Loucy (cell line): Measurements from ENCODE around the gene CIRBP.

ENCODE experiments used
- H2AFZ ChIP-seq: fragments of 200-600 bp; sonication (generic); 2 replicates; pipeline ENCODE4 v1.6.0; 2016; ENCODE audit warnings: antibody characterized with exemption, mild to moderate bottlenecking, low read length, moderate library complexity
- H3F3A ChIP-seq: fragments of 200-600 bp; 2 replicates; pipeline ENCODE4 v1.6.0; 2016; ENCODE audit warnings: antibody characterized with exemption, low read depth, mild to moderate bottlenecking
- H3K27me3 ChIP-seq: fragments of 200-600 bp; sonication (generic); 2 replicates; pipeline ENCODE4 v1.6.1; 2014; ENCODE audit warnings: low read length, mild to moderate bottlenecking; ENCODE audit not compliant: insufficient read depth, poor library complexity, severe bottlenecking
- H3K36me3 ChIP-seq: fragments of 200-600 bp; sonication (generic); 2 replicates; pipeline ENCODE4 v1.6.1; 2016; ENCODE audit warnings: low read length; ENCODE audit not compliant: insufficient read depth
- H3K4me1 ChIP-seq: fragments of 200-600 bp; sonication (generic); 2 replicates; pipeline ENCODE4 v1.5.1; 2014; ENCODE audit warnings: low read length, mild to moderate bottlenecking; ENCODE audit not compliant: insufficient read depth, poor library complexity, severe bottlenecking
- H3K4me2 ChIP-seq: fragments of 200-600 bp; sonication (generic); 2 replicates; pipeline ENCODE4 v1.6.0; 2014; ENCODE audit warnings: antibody characterized with exemption, low read length, low read depth, mild to moderate bottlenecking; ENCODE audit not compliant: poor library complexity, severe bottlenecking
- H3K4me3 ChIP-seq: fragments of 200-600 bp; sonication (generic); 2 replicates; pipeline ENCODE4 v1.5.1; 2014; ENCODE audit warnings: low read length, mild to moderate bottlenecking, mixed read lengths; ENCODE audit not compliant: poor library complexity, severe bottlenecking
- H3K79me2 ChIP-seq: fragments of 200-600 bp; sonication (generic); 2 replicates; pipeline ENCODE4 v1.6.1; 2014; ENCODE audit warnings: low read length; ENCODE audit not compliant: insufficient read depth
- H3K9ac ChIP-seq: fragments of 200-600 bp; sonication (generic); 2 replicates; pipeline ENCODE4 v1.6.0; 2014; ENCODE audit warnings: mild to moderate bottlenecking, low read depth, low read length, moderate library complexity; ENCODE audit not compliant: poor library complexity, severe bottlenecking
- H3K9me2 ChIP-seq: fragments of 200-600 bp; sonication (generic); replicated peaks from 2 replicates; pipeline ENCODE4 v1.6.1; 2016; ENCODE audit warnings: low read depth, low read length, mixed read lengths
- H3K9me3 ChIP-seq: fragments of 200-600 bp; sonication (generic); 2 replicates; pipeline ENCODE4 v1.6.1; 2014; ENCODE audit warnings: mild to moderate bottlenecking, antibody characterized with exemption, low read length, low read depth; ENCODE audit not compliant: insufficient read depth
- H4K20me1 ChIP-seq: fragments of 200-600 bp; sonication (generic); 2 replicates; pipeline ENCODE4 v1.6.0; 2014; ENCODE audit warnings: antibody characterized with exemption, low read length, mild to moderate bottlenecking; ENCODE audit not compliant: insufficient read depth, poor library complexity, severe bottlenecking
- CTCF ChIP-seq: fragments of 200-600 bp; sonication (generic); conservative IDR thresholded peaks from 2 replicates; pipeline ENCODE4 v1.5.1; 2014; ENCODE audit warnings: mild to moderate bottlenecking, antibody characterized with exemption, low read length
- EZH2phosphoT487 ChIP-seq: fragments of 200-600 bp; IDR thresholded peaks from 2 replicates; pipeline ENCODE4 v1.6.1; 2018; ENCODE audit warnings: antibody characterized with exemption, mild to moderate bottlenecking, moderate library complexity, borderline replicate concordance

The CIRBP gene

DNA sequence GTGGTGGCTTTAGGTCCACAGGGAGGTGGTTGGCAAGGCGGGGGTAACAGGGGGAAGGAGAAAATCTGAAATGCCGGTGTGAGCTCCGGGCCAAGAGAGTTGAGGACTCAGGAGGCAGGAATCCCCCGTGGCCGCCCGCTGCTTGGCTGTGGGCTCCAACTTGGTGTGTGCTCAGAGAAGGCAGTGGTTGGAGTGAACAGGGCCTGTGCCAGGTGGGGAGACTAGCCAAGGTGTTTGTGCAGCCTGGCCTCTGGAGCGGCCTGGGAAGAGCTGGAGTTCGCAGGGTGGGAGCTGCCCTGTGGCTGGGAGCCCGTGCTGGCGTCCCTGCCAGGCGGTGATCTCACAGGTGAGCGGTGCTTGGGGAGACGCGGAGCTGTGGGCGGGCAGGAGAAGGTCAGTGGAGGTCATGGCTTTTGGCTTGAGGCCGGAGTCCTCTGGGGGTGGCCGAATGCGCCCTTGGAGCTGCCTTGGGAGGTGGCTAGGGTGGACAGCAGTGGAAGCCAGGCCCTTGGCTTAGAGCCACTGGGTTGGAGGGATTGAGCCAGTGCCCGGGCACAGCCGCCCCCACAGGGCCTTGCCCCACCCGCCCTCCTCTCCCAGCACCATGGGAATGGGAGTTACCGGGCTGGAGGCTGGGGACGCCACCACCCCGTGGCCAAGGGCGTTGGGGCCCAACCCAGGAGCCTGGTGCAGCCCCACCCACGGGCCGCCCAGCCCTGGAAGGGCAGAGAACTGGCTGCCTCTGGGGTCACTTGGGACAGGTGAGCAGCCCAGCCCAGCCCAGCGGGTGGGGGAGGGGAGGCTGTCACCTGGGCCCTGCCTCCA is 7.1 kb upstream of the CIRBP start:
- Histone ChIP-seq H3K4me2 (peak overlapping the region; percentile 92), H2AFZ (no peak overlapping the region), H3K9me3 (no peaks in the 10 kb centered on the region), H3K4me1 (peaks cover 41% of the 10 kb centered on the region), H3K79me2 (peaks cover 22% of the 10 kb centered on the region; the same call in 1 of the 2 replicates), H3K9me2 (no peaks in the 10 kb centered on the region), H3K9ac (peak overlapping the region; percentile 85), H3K27me3 (no peaks in the 10 kb centered on the region), H4K20me1 (peaks cover 33% of the 10 kb centered on the region), H3K4me3 (peak overlapping the region; percentile 99), H3F3A (0 out of 2 replicates have a peak, but pooled peaks cover 8% of the 10 kb centered on the region), H3K36me3 (peaks cover 13% of the 10 kb centered on the region; the same call in 1 of the 2 replicates)
- TF ChIP-seq CTCF (no peak; the same call in 1 of the 2 replicates), EZH2phosphoT487 (no peak)

GRCh38 chr19:1262623-1263123 is 6.5 kb upstream of the CIRBP start:
- Histone ChIP-seq H3K4me1 (peaks cover 41% of the 10 kb centered on the region), H3K36me3 (peaks cover 7% of the 10 kb centered on the region; the same call in 1 of the 2 replicates), H3K27me3 (no peaks in the 10 kb centered on the region), H3F3A (0 out of 2 replicates have a peak, but pooled peaks cover 8% of the 10 kb centered on the region), H3K9me2 (no peaks in the 10 kb centered on the region), H4K20me1 (peaks cover 27% of the 10 kb centered on the region), H3K79me2 (peaks cover 18% of the 10 kb centered on the region; the same call in 1 of the 2 replicates), H3K9me3 (no peaks in the 10 kb centered on the region), H2AFZ (no peak overlapping the region), H3K4me3 (no peak overlapping the region), H3K4me2 (no peak overlapping the region), H3K9ac (no peak overlapping the region)
- no peak for TF ChIP-seq CTCF
- no peak for TF ChIP-seq EZH2phosphoT487

- peaks cover 13% of the 10 kb centered on the region; the same call in 1 of the 2 replicates for H3K79me2 ChIP-seq
- H3K4me3 ChIP-seq, result no peak overlapping the region
- H3K4me1 ChIP-seq, result peaks cover 41% of the 10 kb centered on the region
- no peak overlapping the region for H2AFZ ChIP-seq
- no peaks in the 10 kb centered on the region for H3K9me3 ChIP-seq
- no peaks in the 10 kb centered on the region for H3K27me3 ChIP-seq
- peaks cover 2% of the 10 kb centered on the region; the same call in 1 of the 2 replicates for H3K36me3 ChIP-seq
- no peak overlapping the region for H3K4me2 ChIP-seq
- no peaks in the 10 kb centered on the region for H3K9me2 ChIP-seq
- H4K20me1 ChIP-seq, result peaks cover 21% of the 10 kb centered on the region
- H3K9ac ChIP-seq, result no peak overlapping the region
- 0 out of 2 replicates have a peak, but pooled peaks cover 8% of the 10 kb centered on the region for H3F3A ChIP-seq
- TF ChIP-seq CTCF, result no peak
Measured at GRCh38 chr19:1263188-1263587, 5.9 kb upstream of the CIRBP start.
